ENCODE measurements around the gene COL7A1. TPM values are rescaled to one million over a fixed set of nuclear protein-coding genes. Genes with fewer than 3 reads are reported as not detected.

The COL7A1 gene
- polyA plus RNA-seq, 1 of the 3 experiments (the other 2 are of a cell fraction) = 10.8 TPM

DNA sequence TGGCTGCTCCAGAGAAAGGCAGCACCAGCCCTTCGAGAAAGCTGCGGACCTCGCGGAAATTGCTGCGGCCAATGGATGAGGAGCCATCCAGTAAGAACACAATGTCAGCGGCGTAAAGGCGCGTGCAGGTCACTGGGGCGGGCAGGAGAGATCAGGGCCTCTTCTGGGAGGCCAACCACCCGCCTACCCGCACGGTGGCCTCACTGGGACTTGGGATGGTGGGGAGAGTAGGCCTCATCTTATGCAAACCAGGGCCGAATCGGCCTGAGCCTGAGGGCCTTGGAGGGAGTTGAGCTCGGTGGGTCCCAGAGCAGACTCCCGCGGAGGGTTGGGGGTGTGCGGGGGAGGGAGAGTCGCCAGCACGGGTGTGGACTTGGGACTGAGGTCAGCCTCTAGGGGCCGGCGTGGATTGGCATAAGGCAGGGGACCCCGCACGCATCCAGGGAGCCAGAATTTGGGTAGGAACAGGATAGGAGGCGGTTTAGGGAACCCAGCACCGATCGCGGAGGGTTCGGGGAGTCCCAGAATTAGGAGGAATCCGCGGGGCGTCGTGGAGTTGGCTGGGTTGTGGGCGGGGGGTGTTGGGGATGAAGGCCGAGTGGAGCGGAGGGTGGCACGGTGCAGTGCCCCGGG, 596 bp downstream of the COL7A1 start:
- WGBS (ENCODE audit: low lambda C conversion rate) = 72% methylated on average over 31 of the region's 39 CpGs
- Histone ChIP-seq H3K9me3 (no peaks in the 10 kb centered on the region), H3K36me3 (replicated peaks in 1 of 2; ENCODE audit: control insufficient read depth in 1 of 2, insufficient read depth in 2 of 2, low read length in 1 of 2) (peaks cover 0 to 6% of the 10 kb centered on the region in 2 experiments), H3K9me2 (no peaks in the 10 kb centered on the region), H3K4me1 (ENCODE audit: control insufficient read depth in 1 of 2, insufficient read depth in 2 of 2, low read depth in 1 of 2, low read length in 1 of 2) (peaks cover 28 to 30% of the 10 kb centered on the region in 2 experiments; a peak in 3 of 4 replicates), H3K4me3 (ENCODE audit: low read depth in 2 of 2, low read length in 1 of 2) (peak overlapping the region; percentile 31 to 54; a peak in 3 of 4 replicates), H3K9ac (peak overlapping the region; percentile 53), H2AFZ (ENCODE audit: low read depth) (no peak overlapping the region), H4K20me1 (ENCODE audit: insufficient read depth) (no peaks in the 10 kb centered on the region), H3K27me3 (ENCODE audit: insufficient read depth) (no peaks in the 10 kb centered on the region), H3K4me2 (peak overlapping the region; percentile 82), H3K79me2 (ENCODE audit: insufficient read depth) (peaks cover 5% of the 10 kb centered on the region; the same call in 1 of the 2 replicates), H3K27ac (ENCODE audit: low read depth in 2 of 2, low read length in 1 of 2) (peak overlapping the region in 1 of 2 experiments; percentile 96; a peak in 2 of 4 replicates), H3F3A (replicated peaks; ENCODE audit: insufficient read depth) (peaks cover 38% of the 10 kb centered on the region)
- peak; percentile 49 for DNase-seq
- CTCF ChIA-PET = no interaction called here
- TF ChIP-seq RXRA (IDR thresholded peaks at IDR 0.05; ENCODE audit: borderline replicate concordance, low read depth) (no peak), TEAD4 (IDR thresholded peaks at IDR 0.05; ENCODE audit: borderline replicate concordance, insufficient read depth) (no peak)
- TF ChIP-seq, protein P1, sequence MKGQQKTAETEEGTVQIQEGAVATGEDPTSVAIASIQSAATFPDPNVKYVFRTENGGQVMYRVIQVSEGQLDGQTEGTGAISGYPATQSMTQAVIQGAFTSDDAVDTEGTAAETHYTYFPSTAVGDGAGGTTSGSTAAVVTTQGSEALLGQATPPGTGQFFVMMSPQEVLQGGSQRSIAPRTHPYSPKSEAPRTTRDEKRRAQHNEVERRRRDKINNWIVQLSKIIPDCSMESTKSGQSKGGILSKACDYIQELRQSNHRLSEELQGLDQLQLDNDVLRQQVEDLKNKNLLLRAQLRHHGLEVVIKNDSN (IDR thresholded peaks at IDR 0.05; ENCODE audit: borderline replicate concordance, low read depth) = no peak
- POLR2A ChIA-PET = no interaction called here

DNA sequence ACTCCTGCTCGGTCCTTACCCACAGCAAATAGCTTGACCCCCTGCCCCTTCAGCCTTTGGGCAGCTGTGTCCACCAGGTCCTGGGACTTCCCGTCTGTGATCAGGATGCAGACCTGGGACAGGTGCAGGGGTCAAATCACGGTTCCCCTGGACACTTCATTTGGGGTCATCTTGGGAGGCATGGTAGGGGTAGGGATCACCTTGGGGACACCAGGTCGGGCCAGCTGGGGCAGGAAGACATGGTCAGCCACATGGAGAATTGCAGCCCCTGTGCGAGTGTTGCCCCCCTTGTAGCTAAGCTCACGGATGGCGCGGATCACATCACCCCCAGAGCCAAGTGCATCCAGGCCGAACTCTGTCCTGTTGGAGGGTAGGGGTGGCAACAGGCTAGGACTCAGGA, 1.8 kb downstream of the COL7A1 start:
- CTCF ChIA-PET = interaction anchor here (1.1 kb wide), 1 partner anchor 35 kb away, joined by 4 read pairs; no protein-coding TSS in a partner anchor
- WGBS (ENCODE audit: low lambda C conversion rate) = 89% methylated on average over 5 of the region's 9 CpGs

More for the DNA sequence above, 1.8 kb downstream of the COL7A1 start:
- Histone ChIP-seq H3K79me2 (ENCODE audit: insufficient read depth) (peaks cover 5% of the 10 kb centered on the region; the same call in 1 of the 2 replicates), H3K4me1 (ENCODE audit: control insufficient read depth in 1 of 2, insufficient read depth in 2 of 2, low read depth in 1 of 2, low read length in 1 of 2) (peaks cover 18 to 21% of the 10 kb centered on the region in 2 experiments; a peak in 3 of 4 replicates), H3K36me3 (replicated peaks in 1 of 2; ENCODE audit: control insufficient read depth in 1 of 2, insufficient read depth in 2 of 2, low read length in 1 of 2) (no peaks in the 10 kb centered on the region), H3K4me2 (0 out of 2 replicates have a peak overlapping the region, but pooled peaks have one; percentile 82), H3F3A (replicated peaks; ENCODE audit: insufficient read depth) (peaks cover 26% of the 10 kb centered on the region), H3K4me3 (ENCODE audit: low read depth in 2 of 2, low read length in 1 of 2) (no peak overlapping the region; a peak in 1 of 4 replicates), H2AFZ (ENCODE audit: low read depth) (no peak overlapping the region), H3K9me2 (no peaks in the 10 kb centered on the region), H3K9ac (no peak overlapping the region), H3K9me3 (no peaks in the 10 kb centered on the region), H4K20me1 (ENCODE audit: insufficient read depth) (no peaks in the 10 kb centered on the region), H3K27me3 (ENCODE audit: insufficient read depth) (no peaks in the 10 kb centered on the region), H3K27ac (ENCODE audit: low read depth in 2 of 2, low read length in 1 of 2) (no peak overlapping the region)
- DNase-seq = no peak
- POLR2A ChIA-PET = no interaction called here
- TF ChIP-seq SIN3A (IDR thresholded peaks at IDR 0.05; ENCODE audit: borderline replicate concordance, low read depth, low read length) = no peak
- no peak for TF ChIP-seq RAD21 (IDR thresholded peaks at IDR 0.05; ENCODE audit: low read length)
- TF ChIP-seq, protein P1 (IDR thresholded peaks at IDR 0.05; ENCODE audit: borderline replicate concordance, low read depth) = no peak
- no peak for TF ChIP-seq SMC3 (IDR thresholded peaks at IDR 0.05; ENCODE audit: low read depth, low read length)
- no peak for TF ChIP-seq RXRA (IDR thresholded peaks at IDR 0.05; ENCODE audit: borderline replicate concordance, low read depth)
- TF ChIP-seq, protein P2, sequence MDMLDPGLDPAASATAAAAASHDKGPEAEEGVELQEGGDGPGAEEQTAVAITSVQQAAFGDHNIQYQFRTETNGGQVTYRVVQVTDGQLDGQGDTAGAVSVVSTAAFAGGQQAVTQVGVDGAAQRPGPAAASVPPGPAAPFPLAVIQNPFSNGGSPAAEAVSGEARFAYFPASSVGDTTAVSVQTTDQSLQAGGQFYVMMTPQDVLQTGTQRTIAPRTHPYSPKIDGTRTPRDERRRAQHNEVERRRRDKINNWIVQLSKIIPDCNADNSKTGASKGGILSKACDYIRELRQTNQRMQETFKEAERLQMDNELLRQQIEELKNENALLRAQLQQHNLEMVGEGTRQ (IDR thresholded peaks at IDR 0.05; ENCODE audit: borderline replicate concordance, low read depth, low read length) = no peak

Data from SK-N-SH (cell line).